ENCODE results near the gene CD74. TPM values are rescaled to one million over a fixed set of nuclear protein-coding genes. Genes with fewer than 3 reads are reported as not detected.

CD74 gene
- total RNA-seq, 1 donor from 2014 or later, result not detected

- no peak for TF ChIP-seq CTCF (IDR thresholded peaks at IDR 0.05)
- H3K36me3 Mint-ChIP-seq (ENCODE audit: unreplicated experiment), result no peaks in the 10 kb centered on the region
- H3K4me3 Mint-ChIP-seq (ENCODE audit: unreplicated experiment), result no peak overlapping the region
- no peaks in the 10 kb centered on the region for H3K9me3 Mint-ChIP-seq (ENCODE audit: unreplicated experiment)
- H3K27ac Mint-ChIP-seq (ENCODE audit: unreplicated experiment), result no peak overlapping the region
- DNase-seq (ENCODE audit: extremely low spot score, unreplicated experiment), result no peak
- peaks cover 7% of the 10 kb centered on the region for H3K4me1 Mint-ChIP-seq (ENCODE audit: unreplicated experiment)
- no peaks in the 10 kb centered on the region for H3K27me3 Mint-ChIP-seq (ENCODE audit: unreplicated experiment)
These were observed 4.3 kb downstream of the CD74 start for GRCh38 chr5:150408231-150408943.

- H3K36me3 Mint-ChIP-seq (ENCODE audit: unreplicated experiment), result no peaks in the 10 kb centered on the region
- no peak for TF ChIP-seq CTCF (IDR thresholded peaks at IDR 0.05)
- DNase-seq (ENCODE audit: extremely low spot score, unreplicated experiment), result no peak
- peaks cover 5% of the 10 kb centered on the region for H3K4me1 Mint-ChIP-seq (ENCODE audit: unreplicated experiment)
- no peak overlapping the region for H3K4me3 Mint-ChIP-seq (ENCODE audit: unreplicated experiment)
- H3K27ac Mint-ChIP-seq (ENCODE audit: unreplicated experiment), result no peak overlapping the region
- H3K27me3 Mint-ChIP-seq (ENCODE audit: unreplicated experiment), result no peaks in the 10 kb centered on the region
- no peaks in the 10 kb centered on the region for H3K9me3 Mint-ChIP-seq (ENCODE audit: unreplicated experiment)
These were observed 5.5 kb downstream of the CD74 start for GRCh38 chr5:150407096-150407720.

GRCh38 chr5:150406723-150407095 is 6.0 kb downstream of the CD74 start:
- Mint-ChIP-seq H3K9me3 (ENCODE audit: unreplicated experiment) (no peaks in the 10 kb centered on the region), H3K27ac (ENCODE audit: unreplicated experiment) (no peak overlapping the region), H3K27me3 (ENCODE audit: unreplicated experiment) (no peaks in the 10 kb centered on the region), H3K4me3 (ENCODE audit: unreplicated experiment) (no peak overlapping the region), H3K4me1 (ENCODE audit: unreplicated experiment) (peaks cover 5% of the 10 kb centered on the region), H3K36me3 (ENCODE audit: unreplicated experiment) (no peaks in the 10 kb centered on the region)
- no peak for DNase-seq (ENCODE audit: extremely low spot score, unreplicated experiment)
- TF ChIP-seq CTCF (IDR thresholded peaks at IDR 0.05), result no peak

GRCh38 chr5:150406103-150406722 is 6.5 kb downstream of the CD74 start:
- Mint-ChIP-seq H3K9me3 (ENCODE audit: unreplicated experiment) (no peaks in the 10 kb centered on the region), H3K36me3 (ENCODE audit: unreplicated experiment) (peaks cover 4% of the 10 kb centered on the region), H3K4me3 (ENCODE audit: unreplicated experiment) (no peak overlapping the region), H3K4me1 (ENCODE audit: unreplicated experiment) (peaks cover 5% of the 10 kb centered on the region), H3K27me3 (ENCODE audit: unreplicated experiment) (no peaks in the 10 kb centered on the region), H3K27ac (ENCODE audit: unreplicated experiment) (no peak overlapping the region)
- no peak for TF ChIP-seq CTCF (IDR thresholded peaks at IDR 0.05)
- no peak for DNase-seq (ENCODE audit: extremely low spot score, unreplicated experiment)

Measured in osteocyte (in vitro differentiated cells).